DND-41 (cell line): ENCODE results near the gene MRPL42.

Source experiments
- CTCF ChIP-seq: IDR thresholded peaks from 2 replicates; pipeline ENCODE4 v1.5.1; 2012; ENCODE audit warnings: borderline replicate concordance, low read length, moderate library complexity, mild to moderate bottlenecking; ENCODE audit not compliant: poor library complexity, severe bottlenecking; ENCODE audit errors: extremely low read depth
- EZH2 ChIP-seq: IDR thresholded peaks from 3 replicates; pipeline ENCODE4 v1.6.1; 2012; ENCODE audit warnings: borderline replicate concordance, low read depth, mild to moderate bottlenecking, moderate library complexity, low read length, inconsistent platforms; ENCODE audit not compliant: severe bottlenecking

- TF ChIP-seq EZH2 (no peak), CTCF (no peak)
These were observed 526 bp upstream of the MRPL42 start for GRCh38 chr12:93466625-93467350.
